Effector memory CD4-positive, alpha-beta T cell (primary cell): Measurements from ENCODE around the gene FOXO1.

Experiments
- DNase-seq, 3 donors: peaks; one replicate each; pipeline ENCODE4 v3.0.0-alpha.2; 2020
- H3K27ac ChIP-seq: 2 replicates; pipeline ENCODE4 v1.7.0; 2013; ENCODE audit warnings: mild to moderate bottlenecking, low read length, moderate library complexity; ENCODE audit not compliant: insufficient read depth, poor library complexity, severe bottlenecking
- H3K27me3 ChIP-seq: replicated peaks from 2 replicates; pipeline ENCODE4 v1.7.0; 2013; ENCODE audit warnings: mild to moderate bottlenecking, low read length; ENCODE audit not compliant: insufficient read depth, control insufficient read depth, poor library complexity, severe bottlenecking
- H3K36me3 ChIP-seq: 2 replicates; pipeline ENCODE4 v1.7.0; 2013; ENCODE audit warnings: mild to moderate bottlenecking, low read length, moderate library complexity; ENCODE audit not compliant: control insufficient read depth, insufficient read depth
- H3K4me1 ChIP-seq: 2 replicates; pipeline ENCODE4 v1.7.0; 2013; ENCODE audit warnings: low read length, mild to moderate bottlenecking; ENCODE audit not compliant: control insufficient read depth, insufficient read depth, poor library complexity, severe bottlenecking
- H3K4me3 ChIP-seq: 2 replicates; pipeline ENCODE4 v1.7.0; 2013; ENCODE audit warnings: low read length, low read depth, mild to moderate bottlenecking; ENCODE audit not compliant: insufficient read depth, poor library complexity, severe bottlenecking
- H3K9me3 ChIP-seq: 2 replicates; pipeline ENCODE4 v1.7.0; 2013; ENCODE audit warnings: mild to moderate bottlenecking, low read length, moderate library complexity; ENCODE audit not compliant: control insufficient read depth

The FOXO1 gene

GRCh38 chr13:40640202-40640601 lies 26.2 kb downstream of the FOXO1 start:
- H3K36me3 ChIP-seq = no peaks in the 10 kb centered on the region
- no peak overlapping the region for H3K4me3 ChIP-seq
- H3K4me1 ChIP-seq = peaks cover 38% of the 10 kb centered on the region
- no peaks in the 10 kb centered on the region for H3K9me3 ChIP-seq
- no peak overlapping the region for H3K27ac ChIP-seq
- H3K27me3 ChIP-seq = no peaks in the 10 kb centered on the region
- DNase-seq = no peak

DNA sequence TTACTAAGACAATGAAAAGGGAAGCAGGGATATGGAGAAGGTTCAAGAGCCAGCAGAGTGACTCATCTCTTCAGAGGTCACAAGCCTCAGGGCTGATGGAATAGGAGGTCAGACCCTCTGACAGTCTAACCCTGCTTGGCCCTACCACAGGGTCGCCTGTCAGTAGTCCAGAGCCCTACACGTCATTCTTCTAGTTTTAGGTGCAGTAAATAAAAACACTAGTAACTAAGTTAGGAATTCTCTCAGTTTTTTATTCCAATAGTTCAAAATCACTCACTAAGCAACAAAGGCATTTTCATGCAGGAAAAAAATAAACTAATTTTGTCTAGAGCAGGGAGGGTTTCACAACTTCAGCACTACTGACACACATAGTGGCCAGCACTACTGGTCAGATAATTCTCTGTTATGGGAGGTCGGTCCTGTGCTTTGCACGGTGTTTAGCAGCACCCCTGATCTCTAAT lies 27.2 kb downstream of the FOXO1 start:
- H3K9me3 ChIP-seq = no peaks in the 10 kb centered on the region
- no peak for DNase-seq
- no peak overlapping the region for H3K4me3 ChIP-seq
- H3K27me3 ChIP-seq = no peaks in the 10 kb centered on the region
- no peak overlapping the region for H3K27ac ChIP-seq
- H3K4me1 ChIP-seq = peaks cover 31% of the 10 kb centered on the region
- no peaks in the 10 kb centered on the region for H3K36me3 ChIP-seq

DNA sequence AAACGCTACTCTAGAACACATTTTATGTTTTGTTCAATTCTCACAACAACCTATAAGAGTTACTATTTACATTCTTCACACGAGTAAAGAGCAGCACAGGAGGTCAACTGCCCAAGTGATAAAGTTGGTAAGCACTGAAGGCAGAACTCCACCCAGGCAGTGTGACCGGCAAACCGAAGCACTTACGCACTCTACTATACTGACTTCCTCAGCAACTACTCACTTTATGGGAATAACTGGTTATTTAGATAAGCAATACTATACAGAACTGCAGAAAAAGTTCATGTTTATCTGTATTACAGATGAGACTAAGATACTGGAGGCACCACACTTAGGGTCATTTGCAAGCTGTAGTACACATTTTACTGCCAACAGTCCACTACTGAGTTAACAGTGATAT lies 28.8 kb downstream of the FOXO1 start:
- Histone ChIP-seq H3K4me3 (no peak overlapping the region), H3K36me3 (no peaks in the 10 kb centered on the region), H3K27me3 (no peaks in the 10 kb centered on the region), H3K27ac (no peak overlapping the region), H3K4me1 (peaks cover 28% of the 10 kb centered on the region), H3K9me3 (no peaks in the 10 kb centered on the region)
- DNase-seq = no peak

GRCh38 chr13:40635315-40635995 lies 31.0 kb downstream of the FOXO1 start:
- H3K27me3 ChIP-seq = no peaks in the 10 kb centered on the region
- H3K4me3 ChIP-seq = no peak overlapping the region
- H3K9me3 ChIP-seq = no peaks in the 10 kb centered on the region
- DNase-seq = no peak
- H3K27ac ChIP-seq = no peak overlapping the region
- H3K36me3 ChIP-seq = no peaks in the 10 kb centered on the region
- H3K4me1 ChIP-seq = peaks cover 15% of the 10 kb centered on the region

DNA sequence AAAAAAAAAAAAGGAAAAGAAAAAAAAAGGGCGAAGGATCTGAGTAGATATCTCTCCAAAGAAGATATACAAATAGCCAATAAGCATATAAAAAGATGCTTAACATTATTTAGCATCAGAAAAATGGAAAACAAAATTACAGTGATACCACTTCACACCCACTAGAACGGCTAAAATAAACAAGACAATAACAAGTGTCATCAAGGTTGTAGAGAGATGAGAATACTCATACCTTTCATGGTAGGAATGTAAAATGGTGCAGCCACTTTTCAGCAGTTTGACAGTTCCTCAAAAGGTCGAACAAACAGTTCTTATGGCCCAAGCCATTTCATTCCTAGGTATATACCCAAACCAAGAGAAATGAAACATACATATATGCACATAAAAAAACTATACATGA lies 33.5 kb downstream of the FOXO1 start:
- Histone ChIP-seq H3K4me3 (no peak overlapping the region), H3K9me3 (no peaks in the 10 kb centered on the region), H3K4me1 (peaks cover 10% of the 10 kb centered on the region), H3K27ac (no peak overlapping the region), H3K27me3 (no peaks in the 10 kb centered on the region), H3K36me3 (no peaks in the 10 kb centered on the region)
- DNase-seq = no peak

GRCh38 chr13:40631605-40632004 lies 34.8 kb downstream of the FOXO1 start:
- Histone ChIP-seq H3K27ac (no peak overlapping the region), H3K4me3 (no peak overlapping the region), H3K9me3 (no peaks in the 10 kb centered on the region), H3K27me3 (no peaks in the 10 kb centered on the region), H3K4me1 (peaks cover 9% of the 10 kb centered on the region), H3K36me3 (no peaks in the 10 kb centered on the region)
- DNase-seq = no peak

DNA sequence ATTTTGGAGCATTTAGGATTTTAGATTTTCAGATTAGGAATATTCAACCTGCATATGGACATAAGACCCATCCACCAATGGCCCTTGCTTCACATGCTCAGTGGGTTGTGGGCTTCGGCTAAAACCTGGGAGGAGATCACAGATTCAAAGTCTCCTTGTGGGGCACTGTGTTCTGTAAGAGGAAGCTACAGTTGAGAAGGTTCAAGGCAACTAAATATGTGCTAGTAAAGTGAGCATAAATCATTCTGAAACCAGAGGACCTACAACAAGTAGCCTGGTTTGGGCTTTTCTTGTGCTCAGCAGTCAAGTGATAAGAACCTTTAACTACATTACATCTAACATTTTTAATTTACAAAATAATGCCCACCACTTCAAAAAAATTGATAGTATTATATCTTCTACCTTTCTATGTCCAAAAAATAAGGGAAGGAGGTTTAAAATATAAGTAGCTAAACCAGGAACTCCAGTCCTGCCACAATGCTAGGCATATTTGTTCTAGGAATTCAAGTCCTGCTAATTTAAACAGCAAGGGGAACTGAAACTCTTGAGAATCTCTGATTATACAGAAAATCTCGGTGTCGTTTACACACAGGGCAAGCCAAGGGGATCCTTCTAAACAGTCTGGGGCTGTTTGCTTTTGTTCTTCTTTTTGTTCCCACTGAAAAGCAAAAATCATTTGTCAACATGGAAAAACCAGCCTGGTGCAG lies 36.6 kb downstream of the FOXO1 start:
- peaks cover 10% of the 10 kb centered on the region for H3K4me1 ChIP-seq
- H3K36me3 ChIP-seq = no peaks in the 10 kb centered on the region
- H3K9me3 ChIP-seq = no peaks in the 10 kb centered on the region
- H3K4me3 ChIP-seq = no peak overlapping the region
- no peaks in the 10 kb centered on the region for H3K27me3 ChIP-seq
- no peak for DNase-seq
- H3K27ac ChIP-seq = no peak overlapping the region

- Histone ChIP-seq H3K27me3 (no peaks in the 10 kb centered on the region), H3K4me1 (peaks cover 26% of the 10 kb centered on the region), H3K9me3 (no peaks in the 10 kb centered on the region), H3K36me3 (no peaks in the 10 kb centered on the region), H3K4me3 (no peak overlapping the region), H3K27ac (no peak overlapping the region)
- no peak for DNase-seq
Observed at GRCh38 chr13:40626977-40627376, 39.5 kb downstream of the FOXO1 start.

DNA sequence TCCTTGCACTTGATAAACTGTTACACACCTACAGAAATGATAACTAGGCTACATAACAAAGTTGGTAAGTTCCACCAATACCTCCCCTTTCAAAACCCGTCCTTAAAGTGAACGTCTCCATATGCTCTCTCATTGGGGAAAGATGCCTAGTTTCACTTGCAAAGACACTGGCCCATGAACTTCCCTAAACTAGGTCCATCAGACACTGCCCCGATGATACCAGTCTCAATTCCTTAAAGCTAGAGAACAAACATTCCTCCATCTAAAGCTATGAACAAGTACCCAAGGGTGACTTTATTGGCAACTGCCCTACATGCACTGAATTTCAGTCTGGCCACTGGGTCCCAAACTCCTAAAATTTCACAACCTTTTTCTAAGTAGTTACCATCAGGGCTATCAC lies 39.9 kb downstream of the FOXO1 start:
- no peak overlapping the region for H3K27ac ChIP-seq
- H3K4me1 ChIP-seq = peaks cover 26% of the 10 kb centered on the region
- H3K27me3 ChIP-seq = no peaks in the 10 kb centered on the region
- H3K9me3 ChIP-seq = no peaks in the 10 kb centered on the region
- H3K36me3 ChIP-seq = no peaks in the 10 kb centered on the region
- no peak overlapping the region for H3K4me3 ChIP-seq
- DNase-seq = no peak

GRCh38 chr13:40624986-40625385 lies 41.5 kb downstream of the FOXO1 start:
- Histone ChIP-seq H3K36me3 (no peaks in the 10 kb centered on the region), H3K9me3 (no peaks in the 10 kb centered on the region), H3K4me1 (peaks cover 31% of the 10 kb centered on the region), H3K27me3 (no peaks in the 10 kb centered on the region), H3K4me3 (no peak overlapping the region), H3K27ac (no peak overlapping the region)
- DNase-seq = no peak
